ENCODE data around the gene SLC38A1. TPM values are rescaled to one million over a fixed set of nuclear protein-coding genes. Genes with fewer than 3 reads are reported as not detected.
A peak's percentile ranks its signal among the peaks of the same experiment; 100 is the strongest.

The SLC38A1 gene
- total RNA-seq, 1 experiment from 2014 or later = 155 TPM

DNA sequence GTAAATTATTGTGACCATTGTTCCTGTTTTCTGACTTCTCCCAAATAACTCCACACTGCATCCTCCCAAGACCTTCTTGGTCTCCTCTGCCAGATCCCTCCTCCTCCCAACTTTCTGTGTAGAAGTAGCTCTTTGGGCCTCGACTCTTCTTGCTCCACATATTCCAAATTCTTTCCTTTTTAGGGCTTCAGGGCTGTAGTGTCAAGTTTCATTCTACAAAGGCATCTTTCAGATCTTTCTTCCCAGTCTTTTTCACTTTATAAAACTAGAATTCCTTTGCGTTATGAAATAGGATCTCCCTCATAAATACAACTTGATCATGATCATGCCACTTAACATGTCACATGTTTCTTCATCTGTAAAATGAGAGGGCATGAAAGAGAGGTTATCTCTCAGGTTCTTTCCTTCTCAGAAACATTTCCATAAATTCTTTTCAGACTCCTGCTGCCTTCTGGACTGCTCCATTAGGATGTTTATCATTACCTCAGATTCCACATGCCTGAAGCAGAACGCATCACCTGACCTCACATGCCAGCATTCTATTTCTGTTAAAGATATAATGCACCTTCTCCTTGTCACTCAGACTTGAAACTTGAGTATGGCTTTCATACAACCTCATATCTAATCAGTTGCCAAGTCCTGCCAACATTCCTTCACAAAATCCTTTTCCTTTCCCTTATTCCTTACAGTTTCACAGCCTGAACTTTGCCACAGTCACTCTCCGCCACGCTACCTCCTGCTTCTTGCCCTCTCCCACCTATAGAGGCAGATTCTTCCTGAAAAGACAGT is 8.5 kb downstream of the SLC38A1 start:
- no TSS peak for BruUV-seq (replicated peaks)
- Histone ChIP-seq H3K4me2 (ENCODE audit: low read length) (peak overlapping the region; percentile 18), H3K27ac (ENCODE audit: low read depth, low read length) (no peak overlapping the region; the same call in 1 of the 2 replicates), H3K9me3 (ENCODE audit: control insufficient read depth in 1 of 2, insufficient read depth in 1 of 2, low read depth in 1 of 2, low read length in 2 of 2) (no peaks in the 10 kb centered on the region), H3K9me2 (ENCODE audit: insufficient read depth) (no peaks in the 10 kb centered on the region), H2AFZ (ENCODE audit: low read depth, low read length, poor library complexity, severe bottlenecking) (no peak overlapping the region), H3K36me3 (ENCODE audit: control insufficient read depth in 1 of 2, insufficient read depth in 2 of 2, low read length in 2 of 2) (peaks cover 0 to 5% of the 10 kb centered on the region in 2 experiments; a peak in 1 of 4 replicates), H3K4me3 (replicated peaks in 1 of 2; ENCODE audit: low read depth in 1 of 2, low read length in 2 of 2) (no peak overlapping the region), H3K9ac (ENCODE audit: low read length) (no peak overlapping the region), H3K79me2 (ENCODE audit: insufficient read depth, low read length) (peaks cover 100% of the 10 kb centered on the region), H4K20me1 (ENCODE audit: insufficient read depth) (peaks cover 21% of the 10 kb centered on the region; the same call in 1 of the 2 replicates), H3K27me3 (ENCODE audit: insufficient read depth, low read length) (no peaks in the 10 kb centered on the region), H3K4me1 (ENCODE audit: control insufficient read depth in 1 of 2, insufficient read depth in 2 of 2, low read length in 2 of 2) (peaks cover 46 to 57% of the 10 kb centered on the region in 2 experiments)
- DNase-seq (ENCODE audit: low read depth, low spot score) (no peak), ATAC-seq (0 out of 2 replicates have a peak, but pooled peaks have one; percentile 8)
- TF ChIP-seq CEBPB (IDR thresholded peaks at IDR 0.05; ENCODE audit: low read depth) = no peak
- TF ChIP-seq EGR1 (IDR thresholded peaks at IDR 0.05; ENCODE audit: low read depth) = 0 out of 2 replicates have a peak, but pooled peaks have one; percentile 3
- CTCF ChIA-PET = no interaction called here
- POLR2A ChIA-PET = no interaction called here
- intact Hi-C loops (cut with micrococcal nuclease) = loop anchor here (10.0 kb wide), 1 partner anchor 294 kb away; no protein-coding TSS in a partner anchor
- RAD21 ChIA-PET (ENCODE audit: low non-redundant PET in 1 of 2, low total read pairs in 2 of 2, uncharacterized antibody in 2 of 2, unreplicated experiment in 2 of 2) = no interaction called here

DNA sequence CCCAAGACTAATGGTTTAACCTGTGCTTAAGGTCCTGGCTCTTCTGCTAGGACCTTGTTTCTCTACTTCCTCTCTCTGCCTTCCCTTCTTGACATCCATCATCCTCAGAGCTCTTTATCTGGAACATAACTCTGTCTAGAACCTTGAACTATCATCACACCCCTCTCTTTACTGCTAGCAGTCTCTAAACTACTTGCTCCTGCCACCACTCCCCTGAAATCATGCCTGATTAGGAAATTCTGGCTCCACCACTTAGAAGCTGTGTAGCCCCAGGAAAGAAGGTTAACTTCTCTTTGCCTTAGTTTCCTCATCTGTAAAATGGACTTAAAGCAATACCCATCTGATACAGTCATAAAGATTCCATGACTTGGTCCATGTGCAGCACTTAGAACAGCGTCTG is 9.1 kb downstream of the SLC38A1 start:
- Histone ChIP-seq H3K9ac (ENCODE audit: low read length) (no peak overlapping the region), H3K27ac (ENCODE audit: low read depth, low read length) (no peak overlapping the region), H4K20me1 (ENCODE audit: insufficient read depth) (peaks cover 21% of the 10 kb centered on the region; the same call in 1 of the 2 replicates), H3K4me1 (ENCODE audit: control insufficient read depth in 1 of 2, insufficient read depth in 2 of 2, low read length in 2 of 2) (peaks cover 43 to 51% of the 10 kb centered on the region in 2 experiments), H3K9me3 (ENCODE audit: control insufficient read depth in 1 of 2, insufficient read depth in 1 of 2, low read depth in 1 of 2, low read length in 2 of 2) (no peaks in the 10 kb centered on the region), H2AFZ (ENCODE audit: low read depth, low read length, poor library complexity, severe bottlenecking) (no peak overlapping the region), H3K9me2 (ENCODE audit: insufficient read depth) (no peaks in the 10 kb centered on the region), H3K4me3 (replicated peaks in 1 of 2; ENCODE audit: low read depth in 1 of 2, low read length in 2 of 2) (no peak overlapping the region), H3K79me2 (ENCODE audit: insufficient read depth, low read length) (peaks cover 100% of the 10 kb centered on the region), H3K4me2 (ENCODE audit: low read length) (0 out of 2 replicates have a peak overlapping the region, but pooled peaks have one; percentile 18), H3K27me3 (ENCODE audit: insufficient read depth, low read length) (no peaks in the 10 kb centered on the region), H3K36me3 (ENCODE audit: control insufficient read depth in 1 of 2, insufficient read depth in 2 of 2, low read length in 2 of 2) (peaks cover 0 to 6% of the 10 kb centered on the region in 2 experiments; a peak in 1 of 4 replicates)
- RAD21 ChIA-PET (ENCODE audit: low non-redundant PET in 1 of 2, low total read pairs in 2 of 2, uncharacterized antibody in 2 of 2, unreplicated experiment in 2 of 2) = no interaction called here
- intact Hi-C loops (cut with micrococcal nuclease) = loop anchor here (10.0 kb wide), 1 partner anchor 295 kb away; no protein-coding TSS in a partner anchor
- TF ChIP-seq ELF1 (IDR thresholded peaks at IDR 0.05; ENCODE audit: borderline replicate concordance, low read depth) (no peak), YY1 (IDR thresholded peaks at IDR 0.05; ENCODE audit: extremely low read depth, insufficient replicate concordance, low read depth, low read length) (no peak), RAD21 (IDR thresholded peaks at IDR 0.05; ENCODE audit: low read depth) (no peak), CEBPB (IDR thresholded peaks at IDR 0.05; ENCODE audit: low read depth) (no peak), ZNF274 (IDR thresholded peaks at IDR 0.05; ENCODE audit: low read depth, low read length) (no peak), SRF (IDR thresholded peaks at IDR 0.05; ENCODE audit: low read depth) (no peak), TCF7L2 (IDR thresholded peaks at IDR 0.05; ENCODE audit: borderline replicate concordance, extremely low read depth, insufficient read depth, insufficient read length) (no peak), SIN3A (IDR thresholded peaks at IDR 0.05; ENCODE audit: low read depth) (no peak), POLR2AphosphoS5 (IDR thresholded peaks at IDR 0.05; ENCODE audit: low read depth, low read length) (no peak), JUND (IDR thresholded peaks at IDR 0.05) (no peak), CBX3 (IDR thresholded peaks at IDR 0.05; ENCODE audit: low read depth) (no peak), POLR2A (IDR thresholded peaks at IDR 0.05; ENCODE audit: borderline replicate concordance, extremely low read depth, insufficient read depth, insufficient read length) (no peak), ZFX (IDR thresholded peaks at IDR 0.05) (no peak)
- TF ChIP-seq, protein P1, sequence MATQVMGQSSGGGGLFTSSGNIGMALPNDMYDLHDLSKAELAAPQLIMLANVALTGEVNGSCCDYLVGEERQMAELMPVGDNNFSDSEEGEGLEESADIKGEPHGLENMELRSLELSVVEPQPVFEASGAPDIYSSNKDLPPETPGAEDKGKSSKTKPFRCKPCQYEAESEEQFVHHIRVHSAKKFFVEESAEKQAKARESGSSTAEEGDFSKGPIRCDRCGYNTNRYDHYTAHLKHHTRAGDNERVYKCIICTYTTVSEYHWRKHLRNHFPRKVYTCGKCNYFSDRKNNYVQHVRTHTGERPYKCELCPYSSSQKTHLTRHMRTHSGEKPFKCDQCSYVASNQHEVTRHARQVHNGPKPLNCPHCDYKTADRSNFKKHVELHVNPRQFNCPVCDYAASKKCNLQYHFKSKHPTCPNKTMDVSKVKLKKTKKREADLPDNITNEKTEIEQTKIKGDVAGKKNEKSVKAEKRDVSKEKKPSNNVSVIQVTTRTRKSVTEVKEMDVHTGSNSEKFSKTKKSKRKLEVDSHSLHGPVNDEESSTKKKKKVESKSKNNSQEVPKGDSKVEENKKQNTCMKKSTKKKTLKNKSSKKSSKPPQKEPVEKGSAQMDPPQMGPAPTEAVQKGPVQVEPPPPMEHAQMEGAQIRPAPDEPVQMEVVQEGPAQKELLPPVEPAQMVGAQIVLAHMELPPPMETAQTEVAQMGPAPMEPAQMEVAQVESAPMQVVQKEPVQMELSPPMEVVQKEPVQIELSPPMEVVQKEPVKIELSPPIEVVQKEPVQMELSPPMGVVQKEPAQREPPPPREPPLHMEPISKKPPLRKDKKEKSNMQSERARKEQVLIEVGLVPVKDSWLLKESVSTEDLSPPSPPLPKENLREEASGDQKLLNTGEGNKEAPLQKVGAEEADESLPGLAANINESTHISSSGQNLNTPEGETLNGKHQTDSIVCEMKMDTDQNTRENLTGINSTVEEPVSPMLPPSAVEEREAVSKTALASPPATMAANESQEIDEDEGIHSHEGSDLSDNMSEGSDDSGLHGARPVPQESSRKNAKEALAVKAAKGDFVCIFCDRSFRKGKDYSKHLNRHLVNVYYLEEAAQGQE (IDR thresholded peaks at IDR 0.05; ENCODE audit: low read depth) = no peak
- TF ChIP-seq, protein P2, sequence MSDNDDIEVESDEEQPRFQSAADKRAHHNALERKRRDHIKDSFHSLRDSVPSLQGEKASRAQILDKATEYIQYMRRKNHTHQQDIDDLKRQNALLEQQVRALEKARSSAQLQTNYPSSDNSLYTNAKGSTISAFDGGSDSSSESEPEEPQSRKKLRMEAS (IDR thresholded peaks at IDR 0.05) = no peak
- CTCF ChIA-PET = no interaction called here
- ATAC-seq (no peak), DNase-seq (ENCODE audit: low read depth, low spot score) (no peak)
- no TSS peak for BruUV-seq (replicated peaks)
- POLR2A ChIA-PET = no interaction called here

Measured in HCT116 (cell line).